ENCODE measurements around the gene TTN. TPM values are rescaled to one million over a fixed set of nuclear protein-coding genes. Genes with fewer than 3 reads are reported as not detected.
"Not testable (repeated sequence)": the region's sequence is repeated elsewhere in the genome, so short reads cannot be mapped to it uniquely, and the experiment has no call there.

Gene TTN
- total RNA-seq, 1 donor from 2014 or later, result 4,176 TPM

DNA sequence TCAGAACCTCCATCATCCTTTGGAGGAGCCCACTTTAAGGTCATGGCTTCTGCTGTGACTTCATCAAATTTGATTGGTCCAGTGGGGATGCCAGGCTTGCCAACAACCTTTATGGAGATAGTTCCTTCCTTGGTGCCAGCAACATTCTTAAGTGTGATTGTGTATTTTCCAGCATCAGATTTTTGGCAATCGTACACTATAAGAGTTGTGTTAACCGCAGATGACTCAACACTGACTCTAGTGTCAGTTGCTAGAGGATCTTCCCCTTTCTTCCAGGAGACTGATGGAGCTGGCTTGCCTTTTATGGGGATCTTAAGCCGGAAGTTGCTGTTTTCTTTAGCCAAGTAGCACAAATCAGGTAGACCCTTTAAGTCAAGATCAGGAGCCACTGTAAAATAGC, 228.2 kb downstream of the TTN start:
- DNase-seq (ENCODE audit: low spot score), result no peak
- intact Hi-C loops (cut with DNase I), result no loop called here

- no peak for DNase-seq (ENCODE audit: low spot score)
- intact Hi-C loops (cut with DNase I), result no loop called here
These were observed 232.4 kb downstream of the TTN start for GRCh38 chr2:178574789-178575188.

DNA sequence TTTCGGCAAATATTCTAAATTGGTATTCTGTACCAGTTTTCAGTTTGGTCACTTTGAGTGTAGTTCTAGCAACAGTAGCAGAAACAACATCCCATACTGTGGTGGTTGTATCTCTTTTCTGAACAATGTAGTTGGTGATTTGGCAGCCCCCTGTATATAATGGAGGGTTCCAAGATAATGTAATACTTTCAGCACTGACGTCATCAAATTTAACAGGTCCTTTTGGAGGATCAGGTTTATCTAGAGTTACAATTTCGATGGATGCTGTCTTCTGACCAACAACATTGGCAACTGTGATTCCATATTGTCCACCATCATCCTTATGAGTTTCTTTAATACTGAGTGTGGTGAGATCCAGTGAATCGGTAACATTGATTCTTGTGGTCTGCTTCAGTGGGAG, 239.0 kb downstream of the TTN start:
- intact Hi-C loops (cut with DNase I), result no loop called here

GRCh38 chr2:178553047-178553446, 254.2 kb downstream of the TTN start:
- no peak for DNase-seq (ENCODE audit: low spot score)
- intact Hi-C loops (cut with DNase I), result no loop called here

More for the DNA sequence above, 239.0 kb downstream of the TTN start:
- DNase-seq (ENCODE audit: low spot score), result no peak

GRCh38 chr2:178550352-178550751, 256.9 kb downstream of the TTN start:
- intact Hi-C loops (cut with DNase I), result no loop called here
- DNase-seq (ENCODE audit: low spot score), result no peak

DNA sequence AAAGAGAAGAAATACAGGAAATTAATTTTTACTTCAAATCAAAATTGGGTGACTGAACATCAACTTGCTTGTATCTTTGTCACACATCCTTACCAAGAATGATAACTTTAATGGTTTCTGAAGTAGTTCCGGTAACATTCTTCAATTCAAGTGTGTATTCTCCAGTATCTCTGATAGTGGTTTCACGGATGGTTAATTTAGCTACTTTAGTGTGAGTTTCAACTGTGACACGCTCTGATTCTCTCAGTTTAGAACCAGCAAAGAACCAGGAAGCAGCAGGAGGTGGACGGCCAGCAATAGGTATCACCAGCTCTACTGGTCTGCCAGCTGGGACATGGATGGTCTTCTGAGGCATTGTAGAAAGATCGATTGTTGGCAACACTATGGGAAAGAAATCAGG, 264.7 kb downstream of the TTN start:
- intact Hi-C loops (cut with DNase I), result no loop called here
- DNase-seq (ENCODE audit: low spot score), result no peak

GRCh38 chr2:178542161-178542560, 265.1 kb downstream of the TTN start:
- intact Hi-C loops (cut with DNase I), result no loop called here

DNA sequence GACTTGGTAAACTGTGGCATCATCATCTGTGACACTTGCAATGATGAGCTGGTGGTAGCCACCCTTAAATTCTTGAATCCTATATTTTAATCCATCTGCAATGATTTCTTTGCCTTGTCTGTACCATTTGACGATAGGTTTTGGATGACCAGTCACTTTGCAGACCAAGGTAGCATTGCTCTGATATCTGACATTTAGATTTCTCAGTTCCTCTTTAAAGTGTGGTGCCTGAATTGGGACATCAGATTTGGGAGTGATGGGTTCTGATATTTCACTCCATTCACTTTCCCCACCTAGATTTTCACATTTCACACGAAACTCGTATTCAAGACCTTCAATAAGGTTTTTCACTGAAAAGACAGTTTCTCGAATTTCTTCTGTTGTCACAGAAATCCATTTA, 271.2 kb downstream of the TTN start:
- intact Hi-C loops (cut with DNase I), result no loop called here
- no peak for DNase-seq (ENCODE audit: low spot score)

More at GRCh38 chr2:178542161-178542560, 265.1 kb downstream of the TTN start:
- no peak for DNase-seq (ENCODE audit: low spot score)

- DNase-seq (ENCODE audit: low spot score), result no peak
- intact Hi-C loops (cut with DNase I), result no loop called here
These were observed 276.1 kb downstream of the TTN start for GRCh38 chr2:178531168-178531567.

- no peak for DNase-seq (ENCODE audit: low spot score)
- intact Hi-C loops (cut with DNase I), result no loop called here
These were observed 276.5 kb downstream of the TTN start for GRCh38 chr2:178530625-178531142.

DNA sequence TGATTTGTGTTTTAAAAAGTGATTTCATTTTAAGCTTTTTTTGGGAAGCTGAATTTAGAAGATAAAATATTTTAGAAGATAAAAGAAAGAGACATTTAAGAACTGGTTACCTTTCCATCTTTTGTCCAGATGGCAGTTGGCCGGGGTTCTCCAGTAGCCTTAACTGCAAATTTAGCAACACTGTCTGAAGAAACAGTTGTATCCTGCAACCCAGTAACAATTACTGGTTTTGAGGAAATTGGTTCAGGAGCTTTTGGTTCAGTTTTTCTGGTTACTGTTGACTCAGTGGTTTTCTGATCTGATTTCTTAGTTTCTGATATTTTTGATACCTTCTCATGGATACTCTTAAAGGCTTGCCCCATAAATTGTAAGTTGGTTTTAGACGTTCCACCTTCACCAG, 277.1 kb downstream of the TTN start:
- intact Hi-C loops (cut with DNase I), result no loop called here
- DNase-seq (ENCODE audit: low spot score), result no peak

DNA sequence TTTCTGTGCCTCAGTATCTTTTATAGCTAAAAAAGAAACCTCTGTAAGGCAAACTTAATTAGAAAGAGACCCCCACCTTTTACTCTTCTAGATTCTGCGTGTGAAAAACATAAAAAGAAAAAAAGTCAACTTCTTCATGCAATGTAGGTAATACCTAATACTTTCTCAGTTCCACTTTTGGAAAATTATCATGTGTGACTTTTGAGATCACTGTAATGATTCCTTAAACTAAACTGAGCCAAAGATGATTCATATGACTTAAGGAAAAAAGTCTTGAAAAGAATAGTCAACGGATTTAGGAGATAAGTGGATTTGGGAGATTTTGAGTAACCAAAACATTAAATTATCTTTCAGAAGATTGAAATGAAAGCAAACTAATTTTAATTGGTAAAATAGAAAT, 278.0 kb downstream of the TTN start:
- intact Hi-C loops (cut with DNase I), result no loop called here
- DNase-seq (ENCODE audit: low spot score), result no peak

GRCh38 chr2:178528647-178529046, 278.6 kb downstream of the TTN start:
- intact Hi-C loops (cut with DNase I), result no loop called here
- DNase-seq (ENCODE audit: low spot score), result no peak

DNA sequence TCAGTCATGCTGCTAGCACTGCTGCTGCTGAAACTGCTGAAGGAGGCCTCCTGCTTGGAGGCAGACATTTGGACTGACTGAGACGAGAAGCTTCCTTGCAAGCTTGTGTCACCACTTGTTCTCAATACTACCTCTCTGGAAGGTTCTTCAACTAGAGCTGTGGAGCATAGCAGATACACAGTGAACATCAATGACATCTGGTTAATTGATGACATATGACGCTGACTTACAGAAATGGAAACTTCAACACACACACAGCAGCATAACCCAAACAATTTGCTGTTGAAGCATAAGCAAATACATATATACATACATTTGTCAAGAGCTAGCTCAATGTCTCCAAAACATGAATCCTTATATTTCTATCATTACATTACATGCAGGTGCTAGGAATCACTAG, 279.6 kb downstream of the TTN start:
- DNase-seq (ENCODE audit: low spot score), result no peak

GRCh38 chr2:178526256-178526655, 281.0 kb downstream of the TTN start:
- intact Hi-C loops (cut with DNase I), result no loop called here
- no peak for DNase-seq (ENCODE audit: low spot score)

More for the DNA sequence above, 279.6 kb downstream of the TTN start:
- intact Hi-C loops (cut with DNase I), result no loop called here

GRCh38 chr2:178525460-178525859, 281.8 kb downstream of the TTN start:
- intact Hi-C loops (cut with DNase I); DNase-seq (ENCODE audit: low spot score): not testable (repeated sequence)

- DNase-seq (ENCODE audit: low spot score); intact Hi-C loops (cut with DNase I): not testable (repeated sequence)
These were observed 282.2 kb downstream of the TTN start for GRCh38 chr2:178525010-178525409.

- DNase-seq (ENCODE audit: low spot score), result no peak
- intact Hi-C loops (cut with DNase I), result no loop called here
These were observed 283.6 kb downstream of the TTN start for GRCh38 chr2:178523596-178524134.

DNA sequence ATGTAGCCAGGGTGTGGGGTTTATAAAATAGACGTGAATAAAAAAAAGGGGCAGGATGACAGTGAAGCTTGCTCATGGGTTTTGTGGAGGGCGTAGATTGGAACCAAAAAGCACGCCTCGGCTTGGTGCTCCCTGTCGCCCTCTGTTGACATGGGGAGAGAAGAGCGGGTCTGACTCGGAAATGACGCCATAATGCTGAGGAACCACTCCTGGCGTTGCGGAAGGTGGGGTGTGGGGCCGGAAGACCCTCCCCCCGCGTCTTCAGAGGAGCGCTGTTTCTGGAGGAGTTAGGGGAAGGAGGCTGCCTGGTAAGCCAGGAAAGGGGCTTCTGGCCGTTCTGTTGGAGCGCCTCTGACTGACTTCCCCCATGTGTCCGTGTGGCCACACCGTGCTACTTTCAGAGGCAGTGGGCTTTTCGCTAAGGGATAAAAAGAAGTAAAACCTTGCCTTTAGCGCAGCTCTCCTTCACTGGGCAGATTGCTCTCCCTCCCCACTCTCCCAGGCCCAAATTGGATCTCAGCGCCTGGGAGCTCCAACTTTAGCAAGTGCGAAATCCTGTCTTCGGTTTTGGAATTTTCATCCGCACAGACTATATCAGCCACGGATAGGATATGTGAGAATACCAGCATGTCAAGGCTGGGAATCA, 284.1 kb downstream of the TTN start:
- intact Hi-C loops (cut with DNase I), result no loop called here
- DNase-seq (ENCODE audit: low spot score), result peak; percentile 93

DNA sequence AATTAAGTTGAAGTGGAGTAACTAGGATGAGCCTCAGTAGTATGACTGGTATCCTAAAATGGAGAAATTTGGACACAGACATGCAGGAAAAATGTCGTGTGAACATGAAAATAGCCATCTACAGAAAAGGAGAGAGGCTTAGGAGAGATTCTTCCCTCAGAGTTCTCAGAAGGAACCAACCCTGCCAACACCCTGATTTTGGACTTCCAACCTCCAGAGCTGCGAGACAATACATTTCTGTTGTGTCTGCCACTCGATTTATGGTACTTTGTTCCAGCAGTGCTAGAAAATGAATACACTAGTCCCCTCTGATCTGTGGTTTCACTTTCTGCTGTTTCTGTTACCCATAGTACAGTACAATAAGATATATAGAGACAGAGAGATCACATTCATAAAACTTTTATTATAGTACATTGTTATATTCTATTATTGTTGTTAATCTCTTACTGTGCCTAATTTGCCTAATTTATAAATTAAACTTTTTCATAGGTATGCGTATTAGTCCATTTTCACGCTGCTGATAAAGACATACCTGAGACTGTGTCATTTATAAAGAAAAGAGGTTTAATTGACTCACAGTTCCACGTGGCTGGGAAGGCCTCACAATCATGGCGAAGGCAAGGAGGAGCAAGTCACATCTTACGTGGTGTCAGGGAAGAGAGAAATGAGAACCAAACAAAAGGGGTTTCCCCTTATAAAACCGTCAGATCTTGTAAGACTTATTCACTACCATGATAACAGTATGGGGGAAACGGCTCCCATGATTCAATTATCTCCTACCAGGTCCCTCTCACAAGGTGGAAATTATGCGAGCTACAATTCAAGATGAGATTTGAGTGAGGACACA, 285.7 kb downstream of the TTN start:
- intact Hi-C loops (cut with DNase I), result no loop called here

GRCh38 chr2:178517496-178517895, 289.7 kb downstream of the TTN start:
- no peak for DNase-seq (ENCODE audit: low spot score)
- intact Hi-C loops (cut with DNase I), result no loop called here

More for the DNA sequence above, 285.7 kb downstream of the TTN start:
- no peak for DNase-seq (ENCODE audit: low spot score)

Measured in cardiac septum (tissue), 1 donor.